GM12801 (cell line): ENCODE measurements around the gene USP54.

Experiments used
- CTCF ChIP-seq: IDR thresholded peaks from one replicate; pipeline ENCODE4 v1.5.1; 2011; ENCODE audit warnings: control low read depth; ENCODE audit not compliant: insufficient read length; ENCODE audit errors: extremely low read depth

Gene USP54

GRCh38 chr10:73509695-73510094 is 81.4 kb downstream of the USP54 start:
- no peak for TF ChIP-seq CTCF

- no peak for TF ChIP-seq CTCF
These were observed 84.7 kb downstream of the USP54 start for GRCh38 chr10:73506491-73506890.

- TF ChIP-seq CTCF = no peak
These were observed 85.1 kb downstream of the USP54 start for GRCh38 chr10:73506074-73506473.

GRCh38 chr10:73503037-73503436 is 88.1 kb downstream of the USP54 start:
- no peak for TF ChIP-seq CTCF

- no peak for TF ChIP-seq CTCF
These were observed 89.5 kb downstream of the USP54 start for GRCh38 chr10:73501651-73502050.

GRCh38 chr10:73497623-73498022 is 93.5 kb downstream of the USP54 start:
- no peak for TF ChIP-seq CTCF

- no peak for TF ChIP-seq CTCF
These were observed 95.1 kb downstream of the USP54 start, which contains the start of gene PPP3CB for GRCh38 chr10:73495884-73496674. PPP3CB (minus strand) TSS chr10:73496024; CDS start chr10:73495889, 135 bp downstream.
